Fibroblast of lung (primary cell): ENCODE data around the gene SMG7. TPM values are rescaled to one million over a fixed set of nuclear protein-coding genes. Genes with fewer than 3 reads are reported as not detected.

Experiments
- DNase-seq, 2 donors: peaks; one replicate each; pipeline versions ENCODE4 v3.0.0 to v3.0.0-alpha.2; 2010; ENCODE audit warnings: low read depth in 2 of 2
- H2AFZ ChIP-seq: 2 replicates; pipeline ENCODE4 v1.5.1; 2012; ENCODE audit warnings: low read length, control low read depth, inconsistent platforms
- H3K27ac ChIP-seq: 2 replicates; pipeline ENCODE4 v1.5.1; 2011; ENCODE audit warnings: low read length, control low read depth; ENCODE audit not compliant: insufficient read depth
- H3K27me3 ChIP-seq: 2 replicates; pipeline ENCODE4 v1.5.1; 2011; ENCODE audit warnings: mild to moderate bottlenecking, low read length; ENCODE audit not compliant: control insufficient read depth, insufficient read depth
- H3K36me3 ChIP-seq: 2 replicates; pipeline ENCODE4 v1.5.1; 2011; ENCODE audit warnings: low read length; ENCODE audit not compliant: control insufficient read depth, insufficient read depth
- H3K4me1 ChIP-seq: 2 replicates; pipeline ENCODE4 v1.5.1; 2011; ENCODE audit warnings: low read length; ENCODE audit not compliant: control insufficient read depth, insufficient read depth; ENCODE audit errors: extremely low read depth
- H3K4me2 ChIP-seq: 2 replicates; pipeline ENCODE4 v1.5.1; 2011; ENCODE audit warnings: low read length, control low read depth; ENCODE audit not compliant: insufficient read depth; ENCODE audit errors: extremely low read depth
- H3K4me3 ChIP-seq, 4 experiments: fragments of 200-600 bp in 1 of 4; sonication (generic) in 1 of 4; replicated peaks in 1 of 4; 2 replicates each; pipeline ENCODE4 v1.5.1; 2011 to 2016; ENCODE audit warnings: low read length in 4 of 4, low read depth in 3 of 4, mild to moderate bottlenecking in 3 of 4, control low read depth in 2 of 4, inconsistent platforms in 1 of 4, mixed read lengths in 1 of 4; ENCODE audit not compliant: insufficient read depth in 1 of 4; ENCODE audit errors: control extremely low read depth in 1 of 4
- H3K79me2 ChIP-seq: 2 replicates; pipeline ENCODE4 v1.5.1; 2012; ENCODE audit warnings: mild to moderate bottlenecking, low read length, inconsistent platforms; ENCODE audit not compliant: control insufficient read depth, insufficient read depth
- H3K9ac ChIP-seq: 2 replicates; pipeline ENCODE4 v1.5.1; 2011; ENCODE audit warnings: mild to moderate bottlenecking, low read length, control low read depth; ENCODE audit not compliant: insufficient read depth
- H3K9me3 ChIP-seq: 2 replicates; pipeline ENCODE4 v1.5.1; 2012; ENCODE audit warnings: low read depth, low read length; ENCODE audit not compliant: control insufficient read depth, insufficient read depth
- H4K20me1 ChIP-seq: 2 replicates; pipeline ENCODE4 v1.5.1; 2011; ENCODE audit warnings: low read length; ENCODE audit not compliant: control insufficient read depth, insufficient read depth; ENCODE audit errors: extremely low read depth
- EZH2 ChIP-seq: IDR thresholded peaks from 2 replicates; pipeline ENCODE4 v1.5.1; 2012; ENCODE audit warnings: low read length, control low read depth, mild to moderate bottlenecking; ENCODE audit errors: missing control alignments
- polyA plus RNA-seq, 2 donors: library from polyadenylated mRNA; depleted of rRNA in 1 of 2; stranded (reverse) in 1 of 2; unstranded in 1 of 2; fragments of >200 nt; gene quantifications; 2 replicates each; pipeline ENCODE4 v1.2.1, GENCODE V29; 2011 to 2012; ENCODE audit warnings: missing spikeins in 1 of 2
- total RNA-seq: library from RNA; depleted of rRNA; stranded (reverse); fragments of >200 nt; gene quantifications from 2 replicates; pipeline ENCODE4 v1.2.1, GENCODE V29; 2014
- TF ChIP-seq, protein P1 (sequence below), 2 donors: IDR thresholded peaks in 1 of 2; conservative IDR thresholded peaks in 1 of 2; 1 replicate in 1 of 2; 2 replicates in 1 of 2; pipeline ENCODE4 v1.5.1; 2011 to 2012; ENCODE audit warnings: low read length in 2 of 2, control low read depth in 1 of 2, inconsistent platforms in 1 of 2, low read depth in 1 of 2, mild to moderate bottlenecking in 1 of 2

The SMG7 gene
- total and polyA plus RNA-seq, 2 donors (not counting 1 experiment from before 2014, with no cell fraction given), result 23.1 to 30.7 TPM

DNA sequence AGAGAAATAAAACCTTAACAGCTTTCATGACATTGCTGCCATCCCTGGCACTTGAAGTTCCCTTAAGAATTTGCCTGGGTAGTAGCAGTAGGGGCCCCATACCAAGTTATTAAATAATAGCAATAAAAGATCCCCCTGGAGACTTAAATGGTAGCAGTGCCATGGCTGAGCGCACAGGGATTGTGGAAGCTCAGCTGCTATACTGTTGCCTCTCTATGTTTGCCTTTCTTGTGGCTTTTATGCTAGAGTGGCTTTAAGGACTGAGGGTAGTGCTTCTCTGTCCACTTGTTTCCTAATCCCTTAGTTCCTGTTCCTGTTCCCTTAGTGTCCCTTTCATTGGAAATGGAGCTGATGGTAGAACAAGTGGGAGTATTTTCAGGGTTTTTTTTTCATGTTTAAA is 75.8 kb downstream of the SMG7 start:
- H2AFZ ChIP-seq, result no peak overlapping the region
- H3K9ac ChIP-seq, result no peak overlapping the region
- H3K4me2 ChIP-seq, result no peak overlapping the region
- no peak for DNase-seq
- no peaks in the 10 kb centered on the region for H3K27me3 ChIP-seq
- H3K4me1 ChIP-seq, result no peaks in the 10 kb centered on the region
- peaks cover 7% of the 10 kb centered on the region for H3K36me3 ChIP-seq
- H4K20me1 ChIP-seq, result no peaks in the 10 kb centered on the region
- TF ChIP-seq, protein P1, sequence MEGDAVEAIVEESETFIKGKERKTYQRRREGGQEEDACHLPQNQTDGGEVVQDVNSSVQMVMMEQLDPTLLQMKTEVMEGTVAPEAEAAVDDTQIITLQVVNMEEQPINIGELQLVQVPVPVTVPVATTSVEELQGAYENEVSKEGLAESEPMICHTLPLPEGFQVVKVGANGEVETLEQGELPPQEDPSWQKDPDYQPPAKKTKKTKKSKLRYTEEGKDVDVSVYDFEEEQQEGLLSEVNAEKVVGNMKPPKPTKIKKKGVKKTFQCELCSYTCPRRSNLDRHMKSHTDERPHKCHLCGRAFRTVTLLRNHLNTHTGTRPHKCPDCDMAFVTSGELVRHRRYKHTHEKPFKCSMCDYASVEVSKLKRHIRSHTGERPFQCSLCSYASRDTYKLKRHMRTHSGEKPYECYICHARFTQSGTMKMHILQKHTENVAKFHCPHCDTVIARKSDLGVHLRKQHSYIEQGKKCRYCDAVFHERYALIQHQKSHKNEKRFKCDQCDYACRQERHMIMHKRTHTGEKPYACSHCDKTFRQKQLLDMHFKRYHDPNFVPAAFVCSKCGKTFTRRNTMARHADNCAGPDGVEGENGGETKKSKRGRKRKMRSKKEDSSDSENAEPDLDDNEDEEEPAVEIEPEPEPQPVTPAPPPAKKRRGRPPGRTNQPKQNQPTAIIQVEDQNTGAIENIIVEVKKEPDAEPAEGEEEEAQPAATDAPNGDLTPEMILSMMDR (conservative IDR thresholded peaks at IDR 0.05 in 1 of 2, IDR thresholded peaks at IDR 0.05 in 1 of 2; ENCODE audit: low read depth in 1 of 2, low read length in 2 of 2), result no peak
- TF ChIP-seq EZH2, result no peak
- H3K9me3 ChIP-seq, result no peaks in the 10 kb centered on the region
- H3K79me2 ChIP-seq, result no peaks in the 10 kb centered on the region
- H3K27ac ChIP-seq, result no peak overlapping the region
- H3K4me3 ChIP-seq, result no peak overlapping the region

DNA sequence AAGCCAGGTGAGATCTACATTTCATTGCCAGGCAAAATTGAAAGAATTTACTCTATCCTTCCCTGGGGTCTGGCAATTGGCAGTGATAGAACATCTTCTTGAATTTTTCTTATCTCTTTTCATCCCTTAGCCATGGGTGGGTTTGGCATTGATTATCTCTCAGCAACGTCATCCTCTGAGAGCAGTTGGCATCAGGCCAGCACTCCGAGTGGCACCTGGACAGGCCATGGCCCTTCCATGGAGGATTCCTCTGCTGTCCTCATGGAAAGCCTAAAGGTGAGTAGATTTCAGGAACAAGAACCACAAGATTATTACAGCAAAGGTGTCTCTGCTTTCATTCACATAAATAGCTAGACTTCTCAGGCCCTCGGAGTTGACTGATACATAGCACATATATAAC is 78.6 kb downstream of the SMG7 start:
- TF ChIP-seq EZH2, result no peak
- TF ChIP-seq, protein P1 (conservative IDR thresholded peaks at IDR 0.05 in 1 of 2, IDR thresholded peaks at IDR 0.05 in 1 of 2; ENCODE audit: low read depth in 1 of 2, low read length in 2 of 2), result no peak

DNA sequence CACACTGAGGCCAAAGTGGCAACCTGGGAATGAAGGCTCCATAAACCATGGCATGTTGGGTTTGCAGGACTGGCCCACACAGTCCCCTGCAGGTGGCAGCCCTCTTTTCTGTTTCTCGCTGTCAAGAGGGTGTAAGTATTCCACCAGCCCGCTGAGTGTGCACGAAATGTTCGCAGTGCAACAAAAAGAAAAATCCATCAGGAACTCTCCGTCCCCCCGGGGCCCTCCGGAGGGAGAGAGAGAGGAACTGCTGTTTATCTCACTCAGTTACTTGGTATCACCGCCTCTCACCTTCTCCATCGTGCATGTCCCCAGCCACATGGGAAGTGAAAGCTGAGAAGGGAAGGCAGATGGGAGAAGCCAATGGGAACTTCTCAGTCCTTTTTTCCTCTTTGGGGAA is 79.6 kb downstream of the SMG7 start:
- Histone ChIP-seq H3K79me2 (no peaks in the 10 kb centered on the region), H2AFZ (no peak overlapping the region), H3K4me2 (no peak overlapping the region), H3K27me3 (no peaks in the 10 kb centered on the region), H4K20me1 (no peaks in the 10 kb centered on the region), H3K9me3 (no peaks in the 10 kb centered on the region), H3K4me3 (no peak overlapping the region), H3K9ac (no peak overlapping the region), H3K36me3 (peaks cover 5% of the 10 kb centered on the region), H3K27ac (no peak overlapping the region), H3K4me1 (no peaks in the 10 kb centered on the region)
- TF ChIP-seq, protein P1 (conservative IDR thresholded peaks at IDR 0.05 in 1 of 2, IDR thresholded peaks at IDR 0.05 in 1 of 2; ENCODE audit: low read depth in 1 of 2, low read length in 2 of 2), result no peak
- no peak for TF ChIP-seq EZH2
- no peak for DNase-seq

More for the DNA sequence above, 78.6 kb downstream of the SMG7 start:
- H3K4me2 ChIP-seq, result no peak overlapping the region
- no peak overlapping the region for H3K9ac ChIP-seq
- H3K27me3 ChIP-seq, result no peaks in the 10 kb centered on the region
- H3K27ac ChIP-seq, result no peak overlapping the region
- no peak overlapping the region for H2AFZ ChIP-seq
- peaks cover 6% of the 10 kb centered on the region for H3K36me3 ChIP-seq
- H3K79me2 ChIP-seq, result no peaks in the 10 kb centered on the region
- H3K4me1 ChIP-seq, result no peaks in the 10 kb centered on the region
- no peak for DNase-seq
- H3K9me3 ChIP-seq, result no peaks in the 10 kb centered on the region
- H3K4me3 ChIP-seq, result no peak overlapping the region
- H4K20me1 ChIP-seq, result no peaks in the 10 kb centered on the region
